AG09309 (cell line): ENCODE data around the gene CROCC2.

Experiments
- DNase-seq: peaks from one replicate; pipeline ENCODE4 v3.0.0-alpha.2; 2010; ENCODE audit warnings: low read depth
- H3K4me3 ChIP-seq: 2 replicates; pipeline ENCODE4 v1.5.1; 2011; ENCODE audit warnings: mild to moderate bottlenecking, low read depth, low read length, moderate library complexity; ENCODE audit not compliant: control insufficient read depth
- CTCF ChIP-seq: IDR thresholded peaks from 2 replicates; pipeline ENCODE4 v1.5.1; 2011; ENCODE audit warnings: mild to moderate bottlenecking, low read depth, low read length, inconsistent platforms; ENCODE audit not compliant: insufficient read depth, control insufficient read depth; ENCODE audit errors: missing control alignments

Gene CROCC2

GRCh38 chr2:240958366-240959213 is 52.5 kb downstream of the CROCC2 start:
- H3K4me3 ChIP-seq = no peak overlapping the region
- no peak for DNase-seq
- no peak for TF ChIP-seq CTCF

GRCh38 chr2:240959214-240959940 is 53.2 kb downstream of the CROCC2 start:
- no peak for DNase-seq
- TF ChIP-seq CTCF = no peak

GRCh38 chr2:240959941-240960308 is 53.8 kb downstream of the CROCC2 start:
- TF ChIP-seq CTCF = no peak
- no peak overlapping the region for H3K4me3 ChIP-seq
- no peak for DNase-seq

More at GRCh38 chr2:240959214-240959940, 53.2 kb downstream of the CROCC2 start:
- H3K4me3 ChIP-seq = no peak overlapping the region

GRCh38 chr2:240960309-240960970 is 54.3 kb downstream of the CROCC2 start:
- no peak for DNase-seq
- H3K4me3 ChIP-seq = no peak overlapping the region
- no peak for TF ChIP-seq CTCF

GRCh38 chr2:240960971-240961876 is 55.1 kb downstream of the CROCC2 start:
- no peak overlapping the region for H3K4me3 ChIP-seq
- no peak for DNase-seq
- no peak for TF ChIP-seq CTCF

GRCh38 chr2:240961910-240962299 is 55.8 kb downstream of the CROCC2 start:
- TF ChIP-seq CTCF = no peak
- no peak overlapping the region for H3K4me3 ChIP-seq
- no peak for DNase-seq
